K562 (cell line): Measurements from ENCODE around the gene SLAMF9. TPM values are rescaled to one million over a fixed set of nuclear protein-coding genes. Genes with fewer than 3 reads are reported as not detected.

Experiments
- ATAC-seq: fragments of 200-7000 bp; cut with Tn5 transposase; 3 replicates; pipeline ENCODE4 v1.9.1; 2020; ENCODE audit warnings: moderate library complexity
- BruUV-seq: library from RNA; stranded (reverse); fragments of 400-500 nt; replicated peaks from 2 replicates; lab custom pipeline; 2021; lab: Mats Ljungman, UMichigan
- CTCF ChIA-PET: fragments of 300-600 bp; formaldehyde crosslinking; extraction: SDS; loops from one replicate; lab custom pipeline; 2021; ENCODE audit warnings: low intra/inter-chr PET ratio; lab: Yijun Ruan, JAX
- POLR2A ChIA-PET: fragments of 300-600, 350-650 bp; sonication (Branson Sonifier 250); formaldehyde crosslinking; extraction: SDS; loops from one replicate; lab custom pipeline; 2021; ENCODE audit warnings: antibody characterized with exemption, inconsistent platforms; lab: Yijun Ruan, JAX
- DNase-seq, 4 experiments: peaks; one replicate each; pipeline versions ENCODE4 v3.0.0 to v3.0.0-alpha.2; 2011 to 2018; ENCODE audit warnings: low spot score in 3 of 4, mixed read lengths in 3 of 4; ENCODE audit errors: extremely low read depth in 1 of 4
- FAIRE-seq: peaks from 2 replicates; lab custom pipeline; 2011; peaks lifted over from hg19 to GRCh38; lab: Jason Lieb, UNC
- H2AFZ ChIP-seq: 2 replicates; pipeline ENCODE4 v1.6.0; 2011; ENCODE audit warnings: low read depth, low read length, control low read depth, inconsistent platforms
- H3K27ac ChIP-seq: fragments of 200-600 bp; 3 replicates; pipeline ENCODE4 v1.8.0; 2011; ENCODE audit warnings: low read depth, mild to moderate bottlenecking, control low read depth, inconsistent platforms, low read length, moderate library complexity, mixed read lengths; ENCODE audit errors: extremely low read depth
- H3K27me3 ChIP-seq, 2 experiments: fragments of 300-600 bp in 1 of 2; 2 replicates in 1 of 2; 3 replicates in 1 of 2; pipeline versions ENCODE4 v1.6.0 to v1.8.0; 2011; ENCODE audit warnings: inconsistent platforms in 2 of 2, low read length in 2 of 2, mild to moderate bottlenecking in 1 of 2, mixed read lengths in 1 of 2, moderate library complexity in 1 of 2; ENCODE audit not compliant: control insufficient read depth in 2 of 2, insufficient read depth in 2 of 2
- H3K36me3 ChIP-seq: fragments of 300-600 bp; 3 replicates; pipeline ENCODE4 v1.8.0; 2011; ENCODE audit warnings: mild to moderate bottlenecking, low read length, inconsistent platforms; ENCODE audit not compliant: control insufficient read depth, insufficient read depth
- H3K4me1 ChIP-seq, 2 experiments: fragments of 200-600 bp in 1 of 2; replicated peaks in 1 of 2; 2 replicates in 1 of 2; 3 replicates in 1 of 2; pipeline versions ENCODE4 v1.5.1 to v1.8.0; 2011; ENCODE audit warnings: inconsistent platforms in 2 of 2, low read length in 2 of 2, mild to moderate bottlenecking in 1 of 2, mixed read lengths in 1 of 2, moderate library complexity in 1 of 2; ENCODE audit not compliant: control insufficient read depth in 2 of 2, insufficient read depth in 2 of 2
- H3K4me2 ChIP-seq: 2 replicates; pipeline ENCODE4 v1.6.1; 2011; ENCODE audit warnings: low read length, control low read depth, inconsistent platforms, mixed read lengths; ENCODE audit not compliant: insufficient read depth
- H3K4me3 ChIP-seq: fragments of 200-600 bp; sonication (generic), shearing (Covaris generic); 2 replicates; pipeline ENCODE4 v1.5.1; 2016; ENCODE audit warnings: control low read depth, inconsistent platforms
- H3K79me2 ChIP-seq: fragments of 200-600 bp; 3 replicates; pipeline ENCODE4 v1.8.0; 2011; ENCODE audit warnings: low read length, inconsistent platforms; ENCODE audit not compliant: control insufficient read depth, insufficient read depth
- H3K9ac ChIP-seq, 2 experiments: 2 replicates each; pipeline versions ENCODE4 v1.6.0 to v1.6.1; 2011; ENCODE audit warnings: low read depth in 2 of 2, low read length in 2 of 2, control low read depth in 1 of 2, inconsistent platforms in 1 of 2, mild to moderate bottlenecking in 1 of 2, mixed read lengths in 1 of 2; ENCODE audit not compliant: insufficient read depth in 1 of 2
- H3K9me1 ChIP-seq: one replicate; pipeline ENCODE4 v1.6.0; 2011; ENCODE audit warnings: inconsistent platforms, mild to moderate bottlenecking, low read length, moderate library complexity; ENCODE audit not compliant: control insufficient read depth, insufficient read depth
- H3K9me3 ChIP-seq: replicated peaks from 2 replicates; pipeline ENCODE4 v1.5.1; 2011; ENCODE audit warnings: low read depth, low read length, inconsistent platforms; ENCODE audit not compliant: control insufficient read depth, insufficient read depth
- H4K20me1 ChIP-seq: replicated peaks from 2 replicates; pipeline ENCODE4 v1.6.1; 2011; ENCODE audit warnings: low read length, inconsistent platforms, mixed read lengths; ENCODE audit not compliant: control insufficient read depth, insufficient read depth
- ARID2 ChIP-seq: fragments of 450-650 bp; IDR thresholded peaks from 2 replicates; pipeline ENCODE4 v1.6.1; 2017; ENCODE audit warnings: antibody characterized with exemption, mild to moderate bottlenecking
- FOXK2 ChIP-seq, 2 experiments: fragments of 450-650 bp; IDR thresholded peaks in 1 of 2; conservative IDR thresholded peaks in 1 of 2; 2 replicates each; pipeline ENCODE4 v1.6.1; 2016; ENCODE audit warnings: low read depth in 2 of 2, mild to moderate bottlenecking in 1 of 2
- GTF2F1 ChIP-seq: IDR thresholded peaks from 2 replicates; pipeline ENCODE4 v1.6.1; 2011; ENCODE audit warnings: low read depth, low read length, improper control_type of control experiment
- HMGXB4 ChIP-seq: sonication (generic); formaldehyde crosslinking; IDR thresholded peaks from 2 replicates; pipeline ENCODE4 v1.8.1; 2023; ENCODE audit warnings: mild to moderate bottlenecking, missing genetic modification reagents
- POLR2H ChIP-seq: IDR thresholded peaks from 2 replicates; pipeline ENCODE4 v1.6.1; 2016; ENCODE audit warnings: missing genetic modification characterization, low read depth, mild to moderate bottlenecking, control low read depth, missing compliant biosample characterization, moderate library complexity
- ZNF311 ChIP-seq: fragments of 250-450 bp; sonication (Bioruptor Pico); IDR thresholded peaks from 2 replicates; pipeline ENCODE4 v1.4.0; 2020; ENCODE audit warnings: mild to moderate bottlenecking, moderate library complexity
- ZNF354B ChIP-seq: fragments of 250-450 bp; sonication (Bioruptor Pico); IDR thresholded peaks from 2 replicates; pipeline ENCODE4 v1.4.0; 2020
- ZNF75A ChIP-seq: fragments of 450-650 bp; formaldehyde crosslinking; IDR thresholded peaks from 2 replicates; pipeline ENCODE4 v1.4.0; 2020; ENCODE audit warnings: mild to moderate bottlenecking
- WGBS: fragments of 100-300 bp; shearing (Covaris generic); methylation state at CpG from one replicate; pipeline ENCODE4 v1.1.6; 2016; ENCODE audit warnings: low coverage, mixed read lengths; ENCODE audit not compliant: insufficient coverage; ENCODE audit errors: missing lambda C conversion rate; 5-methylcytosine and 5-hydroxymethylcytosine counted together
- in situ Hi-C: fragments of 300-500 bp; cut with MboI; formaldehyde crosslinking; loops from 4 replicates; pipeline ENCODE4 v1.15.0; 2018; ENCODE audit warnings: inconsistent platforms, mixed read lengths
- intact Hi-C: fragments of 100-400 bp; cut with micrococcal nuclease; formaldehyde crosslinking; loops from 2 replicates; pipeline ENCODE4 v1.14.2; 2022
- polyA plus RNA-seq, 8 experiments: library from polyadenylated mRNA; depleted of rRNA in 4 of 8; stranded (reverse) in 5 of 8; unstranded in 3 of 8; fragments of >200 nt; fragmentation: Nextera tagmentation in 2 of 8; fragmentation: Illumina TruSeq in 1 of 8; extraction: Ambion mirVana in 2 of 8; extraction: Trizol in 1 of 8; gene quantifications; 2 replicates each; pipeline versions ENCODE4 v1.2.1 to v1.2.3, GENCODE V29; 2011 to 2014; ENCODE audit warnings: inconsistent platforms in 1 of 8, missing spikeins in 1 of 8
- total RNA-seq, 7 experiments: library from RNA; depleted of rRNA in 6 of 7; stranded (reverse); fragments of >200 nt in 6 of 7; fragmentation: Illumina TruSeq in 2 of 7; extraction: Trizol in 2 of 7; gene quantifications; 2 replicates each; pipeline versions ENCODE4 v1.2.1 to v1.2.3, GENCODE V29; 2011 to 2021; ENCODE audit warnings: low replicate concordance in 1 of 7
- TF ChIP-seq, protein P1 (sequence below), 2 experiments: IDR thresholded peaks; 2 replicates each; pipeline ENCODE4 v1.6.1; 2012; ENCODE audit warnings: improper control_type of control experiment in 2 of 2, low read depth in 2 of 2, low read length in 2 of 2, borderline replicate concordance in 1 of 2

Gene SLAMF9
- total and polyA plus RNA-seq, 9 of the 15 experiments (the other 6 are each of a cell fraction or from before 2014, with no cell fraction given): 0.13 to 0.21 TPM; not detected in 7

GRCh38 chr1:159986093-159986492, 32.1 kb upstream of the SLAMF9 start:
- Histone ChIP-seq H3K9me3 (no peaks in the 10 kb centered on the region), H3K4me3 (no peak overlapping the region), H3K27ac (no peak overlapping the region), H3K36me3 (no peaks in the 10 kb centered on the region), H3K9ac (no peak overlapping the region), H3K79me2 (no peaks in the 10 kb centered on the region), H3K4me1 (no peaks in the 10 kb centered on the region), H3K9me1 (no peaks in the 10 kb centered on the region), H2AFZ (no peak overlapping the region), H4K20me1 (no peaks in the 10 kb centered on the region), H3K4me2 (no peak overlapping the region)
- 0% methylated on average over 2 of the region's 2 CpGs for WGBS
- DNase-seq: no peak
- intact Hi-C loops: no loop called here
- POLR2A ChIA-PET: no interaction called here
- FAIRE-seq: no peak
- no TSS peak for BruUV-seq
- in situ Hi-C loops: loop anchor here (25.0 kb wide), 1 partner anchor 799 kb away; no protein-coding TSS in a partner anchor
- no peak for ATAC-seq
- TF ChIP-seq FOXK2 (conservative IDR thresholded peaks at IDR 0.05 in 1 of 2, IDR thresholded peaks at IDR 0.05 in 1 of 2; ENCODE audit: low read depth in 2 of 2) (no peak), POLR2H (tag) (no peak), ZNF354B (CRISPR knock-in tag) (no peak), GTF2F1 (no peak), ZNF311 (CRISPR knock-in tag) (no peak)
- TF ChIP-seq, all 486 proteins: peak for 0
- CTCF ChIA-PET: no interaction called here
- peaks cover 11 to 29% of the 10 kb centered on the region in 2 experiments; a peak in 4 of 5 replicates for H3K27me3 ChIP-seq

GRCh38 chr1:159985473-159985872, 31.4 kb upstream of the SLAMF9 start:
- BruUV-seq: no TSS peak
- Histone ChIP-seq H3K4me3 (no peak overlapping the region), H2AFZ (no peak overlapping the region), H3K9me3 (no peaks in the 10 kb centered on the region), H3K27me3 (peaks cover 15 to 34% of the 10 kb centered on the region in 2 experiments; a peak in 4 of 5 replicates), H4K20me1 (no peaks in the 10 kb centered on the region), H3K4me2 (no peak overlapping the region), H3K9me1 (no peaks in the 10 kb centered on the region), H3K4me1 (no peaks in the 10 kb centered on the region), H3K36me3 (no peaks in the 10 kb centered on the region), H3K27ac (no peak overlapping the region), H3K9ac (no peak overlapping the region), H3K79me2 (no peaks in the 10 kb centered on the region)
- no peak for DNase-seq
- in situ Hi-C loops: loop anchor here (25.0 kb wide), 1 partner anchor 798 kb away; no protein-coding TSS in a partner anchor
- ChIA-PET CTCF (no interaction called here), POLR2A (interaction anchor here (1.2 kb wide), 1 partner anchor 28 kb away, joined by 3 read pairs; no protein-coding TSS in a partner anchor)
- 0% methylated on average over 6 of the region's 6 CpGs for WGBS
- no peak for ATAC-seq
- intact Hi-C loops: no loop called here
- no peak for FAIRE-seq
- TF ChIP-seq, protein P1, sequence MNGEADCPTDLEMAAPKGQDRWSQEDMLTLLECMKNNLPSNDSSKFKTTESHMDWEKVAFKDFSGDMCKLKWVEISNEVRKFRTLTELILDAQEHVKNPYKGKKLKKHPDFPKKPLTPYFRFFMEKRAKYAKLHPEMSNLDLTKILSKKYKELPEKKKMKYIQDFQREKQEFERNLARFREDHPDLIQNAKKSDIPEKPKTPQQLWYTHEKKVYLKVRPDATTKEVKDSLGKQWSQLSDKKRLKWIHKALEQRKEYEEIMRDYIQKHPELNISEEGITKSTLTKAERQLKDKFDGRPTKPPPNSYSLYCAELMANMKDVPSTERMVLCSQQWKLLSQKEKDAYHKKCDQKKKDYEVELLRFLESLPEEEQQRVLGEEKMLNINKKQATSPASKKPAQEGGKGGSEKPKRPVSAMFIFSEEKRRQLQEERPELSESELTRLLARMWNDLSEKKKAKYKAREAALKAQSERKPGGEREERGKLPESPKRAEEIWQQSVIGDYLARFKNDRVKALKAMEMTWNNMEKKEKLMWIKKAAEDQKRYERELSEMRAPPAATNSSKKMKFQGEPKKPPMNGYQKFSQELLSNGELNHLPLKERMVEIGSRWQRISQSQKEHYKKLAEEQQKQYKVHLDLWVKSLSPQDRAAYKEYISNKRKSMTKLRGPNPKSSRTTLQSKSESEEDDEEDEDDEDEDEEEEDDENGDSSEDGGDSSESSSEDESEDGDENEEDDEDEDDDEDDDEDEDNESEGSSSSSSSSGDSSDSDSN (IDR thresholded peaks at IDR 0.05; ENCODE audit: borderline replicate concordance in 1 of 2, low read depth in 2 of 2, low read length in 2 of 2): no peak
- TF ChIP-seq ARID2 (no peak), ZNF75A (no peak), HMGXB4 (CRISPR knock-in tag) (no peak)
